ENCODE results near the gene CD3E. TPM values are rescaled to one million over a fixed set of nuclear protein-coding genes. Genes with fewer than 3 reads are reported as not detected.

The CD3E gene
- total and polyA plus RNA-seq, 2 of the 13 experiments (the other 11 are each of a cell fraction or from before 2014, with no cell fraction given), result not detected

- no peak for TF ChIP-seq ZNF775 (CRISPR knock-in tag; IDR thresholded peaks at IDR 0.05; ENCODE audit: borderline replicate concordance)
- TF ChIP-seq CHD2 (IDR thresholded peaks at IDR 0.05; ENCODE audit: low read depth, low read length), result no peak
- TF ChIP-seq NR2C2 (CRISPR knock-in tag; IDR thresholded peaks at IDR 0.05; ENCODE audit: borderline replicate concordance), result no peak
- TF ChIP-seq CAMTA2 (CRISPR knock-in tag; IDR thresholded peaks at IDR 0.05; ENCODE audit: borderline replicate concordance), result no peak
- TF ChIP-seq, protein P1, sequence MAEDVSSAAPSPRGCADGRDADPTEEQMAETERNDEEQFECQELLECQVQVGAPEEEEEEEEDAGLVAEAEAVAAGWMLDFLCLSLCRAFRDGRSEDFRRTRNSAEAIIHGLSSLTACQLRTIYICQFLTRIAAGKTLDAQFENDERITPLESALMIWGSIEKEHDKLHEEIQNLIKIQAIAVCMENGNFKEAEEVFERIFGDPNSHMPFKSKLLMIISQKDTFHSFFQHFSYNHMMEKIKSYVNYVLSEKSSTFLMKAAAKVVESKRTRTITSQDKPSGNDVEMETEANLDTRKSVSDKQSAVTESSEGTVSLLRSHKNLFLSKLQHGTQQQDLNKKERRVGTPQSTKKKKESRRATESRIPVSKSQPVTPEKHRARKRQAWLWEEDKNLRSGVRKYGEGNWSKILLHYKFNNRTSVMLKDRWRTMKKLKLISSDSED (CRISPR knock-in tag; IDR thresholded peaks at IDR 0.05), result no peak
- no peak for TF ChIP-seq MLLT10 (CRISPR knock-in tag; IDR thresholded peaks at IDR 0.05)
Observed at GRCh38 chr11:118364956-118365615, 60.6 kb downstream of the CD3E start (continued).

Small RNAs within 50 kb of the gene (small RNA-seq; reads per million reads assigned to genes)
- gene AP001582.1 (ENCODE audit: insufficient read depth in 2 of 3, insufficient read length in 3 of 3, low read depth in 2 of 3, low replicate concordance in 1 of 3), result 0 reads per million in 3 experiments

Other genes with a start within 250 kb of the CD3E start
- gene TMPRSS4, start 227.7 kb upstream of the CD3E start, total RNA-seq (2016; rRNA removed; fragmentation: Illumina TruSeq; extraction: Trizol), result not detected in 2 replicates
- 0.18 and 0.32 TPM in 2 replicates for gene TMPRSS4, start 227.7 kb upstream of the CD3E start, polyA plus RNA-seq (2011; rRNA removed)
- gene SMIM35, start 217.8 kb upstream of the CD3E start, total RNA-seq (2016; rRNA removed; fragmentation: Illumina TruSeq; extraction: Trizol), result not detected in 2 replicates
- gene SMIM35, start 217.8 kb upstream of the CD3E start, polyA plus RNA-seq (2011; rRNA removed), result 0.04 TPM in 1 of 2 replicates, not detected in the other
- gene SCN4B, start 151.9 kb upstream of the CD3E start, total RNA-seq (2016; rRNA removed; fragmentation: Illumina TruSeq; extraction: Trizol), result 0.04 TPM in 1 of 2 replicates, not detected in the other
- 0.29 and 0.38 TPM in 2 replicates for gene SCN4B, start 151.9 kb upstream of the CD3E start, polyA plus RNA-seq (2011; rRNA removed)
- 0.02 TPM in 1 of 2 replicates, not detected in the other for gene SCN2B, start 128.1 kb upstream of the CD3E start, total RNA-seq (2016; rRNA removed; fragmentation: Illumina TruSeq; extraction: Trizol)
- gene SCN2B, start 128.1 kb upstream of the CD3E start, polyA plus RNA-seq (2011; rRNA removed), result 0.01 TPM in 2 replicates
- 3.3 and 3.8 TPM in 2 replicates for gene JAML, start 79.7 kb upstream of the CD3E start, total RNA-seq (2016; rRNA removed; fragmentation: Illumina TruSeq; extraction: Trizol)
- 2.0 and 2.8 TPM in 2 replicates for gene JAML, start 79.7 kb upstream of the CD3E start, polyA plus RNA-seq (2011; rRNA removed)
- gene MPZL3, start 52.4 kb upstream of the CD3E start, total RNA-seq (2016; rRNA removed; fragmentation: Illumina TruSeq; extraction: Trizol), result 6.6 and 9.3 TPM in 2 replicates
- 4.5 and 5.3 TPM in 2 replicates for gene MPZL3, start 52.4 kb upstream of the CD3E start, polyA plus RNA-seq (2011; rRNA removed)
- 16.6 and 27.9 TPM in 2 replicates for gene MPZL2, start 40.4 kb upstream of the CD3E start, total RNA-seq (2016; rRNA removed; fragmentation: Illumina TruSeq; extraction: Trizol)
- 41.0 and 53.7 TPM in 2 replicates for gene MPZL2, start 40.4 kb upstream of the CD3E start, polyA plus RNA-seq (2011; rRNA removed)
- gene CD3D, start 38.0 kb downstream of the CD3E start, total RNA-seq (2016; rRNA removed; fragmentation: Illumina TruSeq; extraction: Trizol), result 0.25 and 0.66 TPM in 2 replicates
- gene CD3D, start 38.0 kb downstream of the CD3E start, polyA plus RNA-seq (2011; rRNA removed), result 6.6 and 7.2 TPM in 2 replicates
- gene CD3G, start 39.6 kb downstream of the CD3E start, total RNA-seq (2016; rRNA removed; fragmentation: Illumina TruSeq; extraction: Trizol), result not detected in 2 replicates
- not detected in 2 replicates for gene CD3G, start 39.6 kb downstream of the CD3E start, polyA plus RNA-seq (2011; rRNA removed)
- 24.8 and 32.7 TPM in 2 replicates for gene UBE4A, start 54.9 kb downstream of the CD3E start, total RNA-seq (2016; rRNA removed; fragmentation: Illumina TruSeq; extraction: Trizol)
- 14.7 and 15.1 TPM in 2 replicates for gene UBE4A, start 54.9 kb downstream of the CD3E start, polyA plus RNA-seq (2011; rRNA removed)
- 320 and 408 TPM in 2 replicates for gene ATP5MG, start 96.9 kb downstream of the CD3E start, total RNA-seq (2016; rRNA removed; fragmentation: Illumina TruSeq; extraction: Trizol)
- gene ATP5MG, start 96.9 kb downstream of the CD3E start, polyA plus RNA-seq (2011; rRNA removed), result 209 and 260 TPM in 2 replicates
- gene KMT2A, start 131.8 kb downstream of the CD3E start, total RNA-seq (2016; rRNA removed; fragmentation: Illumina TruSeq; extraction: Trizol), result 20.0 and 26.2 TPM in 2 replicates
- gene KMT2A, start 131.8 kb downstream of the CD3E start, polyA plus RNA-seq (2011; rRNA removed), result 12.4 and 12.7 TPM in 2 replicates
- 0.40 TPM in 1 of 2 replicates, not detected in the other for gene TTC36, start 222.7 kb downstream of the CD3E start, total RNA-seq (2016; rRNA removed; fragmentation: Illumina TruSeq; extraction: Trizol)
- gene TTC36, start 222.7 kb downstream of the CD3E start, polyA plus RNA-seq (2011; rRNA removed), result 0.13 TPM in 1 of 2 replicates, not detected in the other
- gene TMEM25, start 226.5 kb downstream of the CD3E start, total RNA-seq (2016; rRNA removed; fragmentation: Illumina TruSeq; extraction: Trizol), result 4.5 and 7.5 TPM in 2 replicates
- 17.2 and 23.4 TPM in 2 replicates for gene TMEM25, start 226.5 kb downstream of the CD3E start, polyA plus RNA-seq (2011; rRNA removed)